ENCODE results near the gene STEEP1. TPM values are rescaled to one million over a fixed set of nuclear protein-coding genes. Genes with fewer than 3 reads are reported as not detected.

Gene STEEP1
- total and polyA plus RNA-seq, 2 of the 13 experiments (the other 11 are each of a cell fraction or from before 2014, with no cell fraction given), result 7.7 to 23.1 TPM

- TF ChIP-seq ZFY (CRISPR knock-in tag; IDR thresholded peaks at IDR 0.05) (no peak), ZKSCAN1 (IDR thresholded peaks at IDR 0.05; ENCODE audit: low read length) (no peak), FOXK2 (IDR thresholded peaks at IDR 0.05) (no peak), ZSCAN12 (CRISPR knock-in tag; IDR thresholded peaks at IDR 0.05) (no peak), RNF2 (conservative IDR thresholded peaks at IDR 0.05; ENCODE audit: low read depth) (no peak), PPARG (CRISPR knock-in tag; conservative IDR thresholded peaks at IDR 0.05) (no peak), MYC (CRISPR knock-in tag; IDR thresholded peaks at IDR 0.05; ENCODE audit: borderline replicate concordance) (0 out of 2 replicates have a peak, but pooled peaks have one; percentile 18), RBM22 (optimal IDR thresholded peaks at IDR 0.05; ENCODE audit: low read length) (no peak), MXI1 (IDR thresholded peaks at IDR 0.05; ENCODE audit: borderline replicate concordance, low read depth, low read length) (peak; percentile 32; the same call in 1 of the 3 replicates), IRF2 (CRISPR knock-in tag; IDR thresholded peaks at IDR 0.05) (no peak), ZNF800 (CRISPR knock-in tag; IDR thresholded peaks at IDR 0.05) (no peak), RXRB (CRISPR knock-in tag; IDR thresholded peaks at IDR 0.05; ENCODE audit: borderline replicate concordance) (no peak; the same call in 1 of the 2 replicates), NCOA5 (CRISPR knock-in tag; IDR thresholded peaks at IDR 0.05) (no peak), TERF1 (CRISPR knock-in tag; IDR thresholded peaks at IDR 0.05) (no peak), CEBPG (CRISPR knock-in tag; IDR thresholded peaks at IDR 0.05) (no peak), MIER2 (CRISPR knock-in tag; IDR thresholded peaks at IDR 0.05) (no peak), ZBTB14 (CRISPR knock-in tag; IDR thresholded peaks at IDR 0.05) (no peak), ZNF747 (CRISPR knock-in tag; IDR thresholded peaks at IDR 0.05; ENCODE audit: borderline replicate concordance) (no peak), ZMYM4 (CRISPR knock-in tag; IDR thresholded peaks at IDR 0.05) (no peak), CBX5 (CRISPR knock-in tag; IDR thresholded peaks at IDR 0.05; ENCODE audit: borderline replicate concordance) (no peak), MLXIP (CRISPR knock-in tag; IDR thresholded peaks at IDR 0.05; ENCODE audit: borderline replicate concordance) (no peak), ZNF816 (CRISPR knock-in tag; IDR thresholded peaks at IDR 0.05; ENCODE audit: borderline replicate concordance) (no peak), HNRNPK (IDR thresholded peaks at IDR 0.05; ENCODE audit: low read depth, low read length, poor library complexity, severe bottlenecking) (no peak), GABPA (IDR thresholded peaks at IDR 0.05; ENCODE audit: low read depth, low read length) (no peak), GABPA (CRISPR knock-in tag; IDR thresholded peaks at IDR 0.05; ENCODE audit: low read depth) (peak; percentile 65)
Measured at GRCh38 chrX:119502727-119503483, 62.3 kb downstream of the STEEP1 start (continued).

Data from HepG2 (cell line).